ENCODE measurements around the gene CD34.

GRCh38 chr1:207918581-207918980, 7.7 kb upstream of the CD34 start:
- no peak for TF ChIP-seq CTCF (IDR thresholded peaks at IDR 0.05)
- no peak for TF ChIP-seq POLR2A (IDR thresholded peaks at IDR 0.05)
- no peak for TF ChIP-seq POLR2AphosphoS5 (IDR thresholded peaks at IDR 0.05)
